Omental fat pad (tissue), 4 donors: ENCODE data around the gene HTRA3. TPM values are rescaled to one million over a fixed set of nuclear protein-coding genes. Genes with fewer than 3 reads are reported as not detected.

Experiments used
- ATAC-seq: fragments of 150-250 bp; one replicate; pipeline ENCODE4 v1.9.1; 2016; ENCODE audit warnings: mild to moderate bottlenecking, moderate library complexity; ENCODE audit not compliant: low FRiP score
- DNase-seq: peaks from one replicate; pipeline ENCODE4 v3.0.0-alpha.2; 2019; ENCODE audit warnings: low spot score
- total RNA-seq, 4 donors: library from RNA; depleted of rRNA; stranded (reverse); fragments of >200 nt; gene quantifications; one replicate each; pipeline ENCODE4 v1.1.0, GENCODE V29; 2016
- TF ChIP-seq, protein P1 (sequence below), 3 donors: fragments of 450-650 bp; IDR thresholded peaks; one replicate each; pipeline ENCODE4 v1.5.1; 2016 to 2017; ENCODE audit warnings: antibody characterized with exemption in 3 of 3, mild to moderate bottlenecking in 3 of 3, moderate library complexity in 2 of 3

Gene HTRA3
- total RNA-seq, 4 donors from 2014 or later = 15.8 to 147 (median 23.3) TPM

GRCh38 chr4:8282742-8283141 lies 13.2 kb downstream of the HTRA3 start:
- DNase-seq (no peak), ATAC-seq (no peak)
- TF ChIP-seq, protein P1, sequence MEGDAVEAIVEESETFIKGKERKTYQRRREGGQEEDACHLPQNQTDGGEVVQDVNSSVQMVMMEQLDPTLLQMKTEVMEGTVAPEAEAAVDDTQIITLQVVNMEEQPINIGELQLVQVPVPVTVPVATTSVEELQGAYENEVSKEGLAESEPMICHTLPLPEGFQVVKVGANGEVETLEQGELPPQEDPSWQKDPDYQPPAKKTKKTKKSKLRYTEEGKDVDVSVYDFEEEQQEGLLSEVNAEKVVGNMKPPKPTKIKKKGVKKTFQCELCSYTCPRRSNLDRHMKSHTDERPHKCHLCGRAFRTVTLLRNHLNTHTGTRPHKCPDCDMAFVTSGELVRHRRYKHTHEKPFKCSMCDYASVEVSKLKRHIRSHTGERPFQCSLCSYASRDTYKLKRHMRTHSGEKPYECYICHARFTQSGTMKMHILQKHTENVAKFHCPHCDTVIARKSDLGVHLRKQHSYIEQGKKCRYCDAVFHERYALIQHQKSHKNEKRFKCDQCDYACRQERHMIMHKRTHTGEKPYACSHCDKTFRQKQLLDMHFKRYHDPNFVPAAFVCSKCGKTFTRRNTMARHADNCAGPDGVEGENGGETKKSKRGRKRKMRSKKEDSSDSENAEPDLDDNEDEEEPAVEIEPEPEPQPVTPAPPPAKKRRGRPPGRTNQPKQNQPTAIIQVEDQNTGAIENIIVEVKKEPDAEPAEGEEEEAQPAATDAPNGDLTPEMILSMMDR (IDR thresholded peaks at IDR 0.05) = no peak

- DNase-seq = no peak
- no peak for ATAC-seq
- TF ChIP-seq, protein P1 (IDR thresholded peaks at IDR 0.05) = no peak
Measured at GRCh38 chr4:8283161-8283560, 13.6 kb downstream of the HTRA3 start.

DNA sequence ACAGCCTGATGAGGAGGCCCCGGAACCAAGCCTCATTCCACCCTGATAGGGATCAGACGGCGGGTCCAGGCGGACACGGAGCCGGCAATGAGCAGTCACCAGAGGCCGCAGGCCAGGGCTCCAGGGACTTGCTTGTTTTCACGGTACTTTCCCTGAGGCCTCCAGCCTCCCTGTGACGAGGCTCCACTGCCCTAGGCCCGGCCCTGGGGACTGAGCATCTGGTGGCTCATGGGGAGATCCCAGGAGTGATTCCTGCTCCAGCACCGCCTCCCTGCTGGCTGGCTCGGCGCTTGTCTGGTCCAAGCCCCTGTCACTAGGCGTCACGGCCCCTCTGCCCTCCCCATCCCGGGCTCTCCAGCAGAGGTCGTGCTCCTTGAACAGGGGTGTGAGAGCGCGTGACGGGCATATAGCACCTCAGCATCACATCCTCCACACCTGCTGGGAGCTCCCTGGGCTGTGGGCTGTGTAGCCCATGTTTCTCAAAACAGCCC lies 14.1 kb downstream of the HTRA3 start:
- ATAC-seq (no peak), DNase-seq (no peak)
- TF ChIP-seq, protein P1 (IDR thresholded peaks at IDR 0.05) = no peak

DNA sequence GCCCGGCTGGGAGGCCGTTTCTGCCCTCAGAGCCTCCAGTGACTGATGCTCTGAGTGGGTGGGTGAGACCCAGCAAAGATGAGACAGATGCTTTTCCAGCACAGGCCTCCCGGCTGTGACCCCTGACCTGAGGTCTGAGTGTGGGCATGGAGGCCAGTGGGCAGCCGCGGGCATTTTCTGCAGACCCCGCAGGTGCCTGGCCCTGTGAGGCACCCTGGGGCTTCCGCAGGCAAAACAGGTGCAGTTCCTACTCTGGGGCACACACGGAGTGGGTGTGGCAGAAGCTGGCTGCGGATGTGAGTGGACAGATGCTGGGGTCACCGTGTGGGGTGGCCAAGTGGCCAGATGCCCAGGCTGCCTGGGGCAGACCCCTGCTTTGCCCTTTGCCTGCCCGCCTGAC lies 14.8 kb downstream of the HTRA3 start:
- TF ChIP-seq, protein P1 (IDR thresholded peaks at IDR 0.05) = no peak
- ATAC-seq = no peak
- DNase-seq = no peak

DNA sequence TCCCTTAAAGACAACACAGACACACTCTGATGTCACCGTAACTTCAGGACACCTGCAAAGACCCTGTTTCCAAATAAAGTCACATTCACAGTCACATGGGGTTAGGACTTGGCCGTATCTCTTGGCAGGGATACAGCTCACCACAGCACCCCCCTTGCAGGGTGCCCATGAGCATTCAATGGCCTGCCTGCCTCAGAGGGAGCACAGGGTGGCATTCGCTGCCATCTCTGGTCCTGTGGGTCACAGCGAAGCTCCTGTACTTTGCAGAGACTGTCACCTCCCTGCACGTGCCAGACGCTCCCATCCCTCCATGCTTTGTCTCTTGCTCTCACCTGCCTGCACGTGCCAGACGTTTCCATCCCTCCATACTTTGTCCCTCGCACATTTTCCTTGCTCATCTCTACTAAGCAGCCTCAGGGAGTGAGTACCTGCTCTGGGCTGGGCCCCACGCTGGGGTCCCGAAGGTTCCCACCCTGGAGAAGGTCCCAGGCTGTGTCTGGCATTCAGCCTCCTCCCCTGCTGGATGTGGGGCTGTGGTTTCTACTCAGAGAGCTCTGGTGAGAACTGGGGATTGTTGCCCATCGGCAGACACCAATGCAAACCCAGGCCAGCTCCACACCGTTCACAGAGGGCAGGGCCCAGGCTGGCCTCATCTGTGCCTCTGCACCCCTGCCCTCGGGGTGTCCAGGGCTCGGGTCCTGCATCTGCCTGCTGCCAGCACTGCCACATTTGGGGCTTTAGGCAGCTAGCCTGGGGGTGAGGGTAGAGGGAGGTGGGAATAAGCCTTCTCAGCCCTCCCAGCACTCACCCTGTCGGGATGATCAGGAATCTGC lies 15.8 kb downstream of the HTRA3 start:
- TF ChIP-seq, protein P1 (IDR thresholded peaks at IDR 0.05) = no peak
- ATAC-seq (no peak), DNase-seq (no peak)

- TF ChIP-seq, protein P1 (IDR thresholded peaks at IDR 0.05) = no peak
- ATAC-seq = no peak
- DNase-seq = no peak
Measured at GRCh38 chr4:8285976-8286718, 16.6 kb downstream of the HTRA3 start.
